Measurements from ENCODE around the gene CEACAM21. TPM values are rescaled to one million over a fixed set of nuclear protein-coding genes. Genes with fewer than 3 reads are reported as not detected.

Gene CEACAM21
- total RNA-seq, 6 experiments from 2014 or later, result 0.49 to 1.4 (median 1.2) TPM; not detected in 1

DNA sequence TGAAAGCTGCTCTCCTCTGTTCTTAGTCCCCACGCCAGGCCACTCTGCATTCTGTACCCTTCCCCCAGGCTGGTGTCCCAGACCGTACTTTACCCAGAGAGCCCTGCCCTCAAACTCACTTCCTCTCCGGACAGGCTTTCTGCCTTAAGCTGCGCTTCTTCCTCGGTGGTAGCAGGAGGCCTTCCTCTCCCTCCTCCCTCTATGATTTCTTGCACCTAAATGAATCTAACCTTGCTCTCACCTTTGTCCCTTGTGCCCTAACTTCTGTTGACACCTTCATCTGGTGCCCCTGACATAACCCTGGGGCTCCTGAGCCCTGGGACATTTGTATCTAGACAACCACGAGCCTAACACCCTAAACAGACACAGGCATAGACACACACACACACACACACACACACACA, 29.6 kb upstream of the CEACAM21 start:
- TF ChIP-seq, protein P1, sequence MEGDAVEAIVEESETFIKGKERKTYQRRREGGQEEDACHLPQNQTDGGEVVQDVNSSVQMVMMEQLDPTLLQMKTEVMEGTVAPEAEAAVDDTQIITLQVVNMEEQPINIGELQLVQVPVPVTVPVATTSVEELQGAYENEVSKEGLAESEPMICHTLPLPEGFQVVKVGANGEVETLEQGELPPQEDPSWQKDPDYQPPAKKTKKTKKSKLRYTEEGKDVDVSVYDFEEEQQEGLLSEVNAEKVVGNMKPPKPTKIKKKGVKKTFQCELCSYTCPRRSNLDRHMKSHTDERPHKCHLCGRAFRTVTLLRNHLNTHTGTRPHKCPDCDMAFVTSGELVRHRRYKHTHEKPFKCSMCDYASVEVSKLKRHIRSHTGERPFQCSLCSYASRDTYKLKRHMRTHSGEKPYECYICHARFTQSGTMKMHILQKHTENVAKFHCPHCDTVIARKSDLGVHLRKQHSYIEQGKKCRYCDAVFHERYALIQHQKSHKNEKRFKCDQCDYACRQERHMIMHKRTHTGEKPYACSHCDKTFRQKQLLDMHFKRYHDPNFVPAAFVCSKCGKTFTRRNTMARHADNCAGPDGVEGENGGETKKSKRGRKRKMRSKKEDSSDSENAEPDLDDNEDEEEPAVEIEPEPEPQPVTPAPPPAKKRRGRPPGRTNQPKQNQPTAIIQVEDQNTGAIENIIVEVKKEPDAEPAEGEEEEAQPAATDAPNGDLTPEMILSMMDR (IDR thresholded peaks at IDR 0.05), result no peak
- TF ChIP-seq POLR2A (IDR thresholded peaks at IDR 0.05), result no peak
- Histone ChIP-seq H3K27me3 (no peaks in the 10 kb centered on the region), H3K4me1 (no peaks in the 10 kb centered on the region), H3K9me3 (no peaks in the 10 kb centered on the region), H3K36me3 (no peaks in the 10 kb centered on the region), H3K4me3 (no peak overlapping the region), H3K27ac (peak overlapping the region in 2 of 3 donors; percentile 28 to 48)
- ATAC-seq, result peak; percentile 48 to 74 (median 72)
- WGBS (ENCODE audit: insufficient coverage, low coverage, low lambda C conversion rate, missing lambda C conversion rate), result 24% methylated on average over 4 of the region's 6 CpGs
- no peak for DNase-seq
- intact Hi-C loops (cut with DNase I), result no loop called here

DNA sequence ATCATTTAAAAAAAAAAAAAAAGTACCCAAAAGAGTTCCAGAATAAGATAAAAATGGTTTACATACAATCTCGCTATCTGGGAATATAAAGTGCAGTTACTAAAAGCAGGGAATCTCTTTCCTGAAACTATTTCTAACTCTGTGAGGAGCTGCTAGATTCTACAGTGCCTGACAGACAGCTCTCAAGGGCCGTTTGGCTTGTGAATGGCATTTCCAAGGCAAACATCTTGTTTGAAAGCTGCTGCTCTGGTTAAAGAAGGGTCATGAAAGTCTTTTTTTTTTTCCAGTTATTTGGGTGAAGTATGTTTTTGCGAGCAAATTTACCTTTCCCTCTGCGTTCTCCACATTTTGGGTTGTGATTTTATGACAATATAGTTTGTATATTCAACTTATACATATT, 29.0 kb upstream of the CEACAM21 start:
- Histone ChIP-seq H3K36me3 (no peaks in the 10 kb centered on the region), H3K4me3 (no peak overlapping the region), H3K4me1 (no peaks in the 10 kb centered on the region), H3K27me3 (no peaks in the 10 kb centered on the region), H3K27ac (no peak overlapping the region), H3K9me3 (no peaks in the 10 kb centered on the region)
- no peak for DNase-seq
- no peak for TF ChIP-seq POLR2A (IDR thresholded peaks at IDR 0.05)
- intact Hi-C loops (cut with DNase I), result no loop called here
- no peak for ATAC-seq
- WGBS (ENCODE audit: insufficient coverage, low coverage, low lambda C conversion rate, missing lambda C conversion rate), result 33% methylated on average over 4 of the region's 4 CpGs

DNA sequence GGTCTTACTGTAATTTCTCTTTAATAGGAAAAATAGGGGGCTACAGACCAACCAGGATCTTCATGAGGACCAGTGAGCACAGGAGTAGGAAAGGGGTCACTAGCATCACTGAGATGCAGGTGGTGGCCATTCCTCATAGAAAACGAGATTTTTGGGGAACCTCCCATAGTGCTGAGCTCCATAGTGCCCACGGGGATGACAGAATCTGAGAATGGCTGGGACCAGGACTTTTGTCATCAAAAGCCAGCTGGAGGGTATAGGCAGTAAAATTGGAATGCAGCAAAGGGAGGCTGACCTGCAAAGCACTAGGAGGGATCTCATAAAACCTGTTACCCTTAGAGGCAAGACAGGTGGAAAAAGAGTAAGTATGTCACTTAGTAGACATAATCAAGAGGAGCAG, 28.4 kb upstream of the CEACAM21 start:
- DNase-seq (no peak), ATAC-seq (no peak)
- intact Hi-C loops (cut with DNase I), result no loop called here
- H3K4me1 ChIP-seq, result no peaks in the 10 kb centered on the region
- H3K36me3 ChIP-seq, result no peaks in the 10 kb centered on the region
- no peaks in the 10 kb centered on the region for H3K9me3 ChIP-seq
- H3K27ac ChIP-seq, result no peak overlapping the region
- 17% methylated on average over 1 of the region's 2 CpGs for WGBS (ENCODE audit: insufficient coverage, low coverage, low lambda C conversion rate, missing lambda C conversion rate)
- no peak for TF ChIP-seq POLR2A (IDR thresholded peaks at IDR 0.05)
- TF ChIP-seq, protein P1 (IDR thresholded peaks at IDR 0.05), result no peak
- no peaks in the 10 kb centered on the region for H3K27me3 ChIP-seq
- no peak overlapping the region for H3K4me3 ChIP-seq

DNA sequence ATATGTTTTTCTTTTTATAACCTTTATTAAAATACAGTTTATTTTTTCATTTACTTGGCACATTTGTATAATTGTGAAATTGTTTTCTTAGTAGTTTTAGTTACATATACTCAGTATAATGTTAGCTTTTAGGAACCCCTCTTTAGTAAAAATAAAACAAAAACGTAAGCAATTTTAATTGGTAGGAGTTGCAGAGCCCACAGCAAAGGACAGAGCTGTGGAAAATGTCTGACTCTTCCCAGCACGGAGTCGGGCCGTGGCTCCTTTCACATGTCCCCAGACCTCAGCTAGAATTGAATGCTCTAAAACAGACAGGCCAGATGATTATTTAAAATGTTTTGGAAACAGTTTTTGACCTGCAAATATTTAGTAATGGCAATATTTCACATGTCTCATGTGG, 27.9 kb upstream of the CEACAM21 start:
- Histone ChIP-seq H3K27ac (peak overlapping the region in 1 of 3 donors; percentile 9), H3K9me3 (no peaks in the 10 kb centered on the region), H3K4me3 (no peak overlapping the region), H3K4me1 (no peaks in the 10 kb centered on the region), H3K36me3 (no peaks in the 10 kb centered on the region), H3K27me3 (no peaks in the 10 kb centered on the region)
- intact Hi-C loops (cut with DNase I), result no loop called here
- WGBS (ENCODE audit: insufficient coverage, low coverage, low lambda C conversion rate, missing lambda C conversion rate), result 36% methylated on average over 4 of the region's 4 CpGs
- no peak for DNase-seq
- ATAC-seq, result no peak
- no peak for TF ChIP-seq POLR2A (IDR thresholded peaks at IDR 0.05)
- TF ChIP-seq, protein P1 (IDR thresholded peaks at IDR 0.05), result no peak

DNA sequence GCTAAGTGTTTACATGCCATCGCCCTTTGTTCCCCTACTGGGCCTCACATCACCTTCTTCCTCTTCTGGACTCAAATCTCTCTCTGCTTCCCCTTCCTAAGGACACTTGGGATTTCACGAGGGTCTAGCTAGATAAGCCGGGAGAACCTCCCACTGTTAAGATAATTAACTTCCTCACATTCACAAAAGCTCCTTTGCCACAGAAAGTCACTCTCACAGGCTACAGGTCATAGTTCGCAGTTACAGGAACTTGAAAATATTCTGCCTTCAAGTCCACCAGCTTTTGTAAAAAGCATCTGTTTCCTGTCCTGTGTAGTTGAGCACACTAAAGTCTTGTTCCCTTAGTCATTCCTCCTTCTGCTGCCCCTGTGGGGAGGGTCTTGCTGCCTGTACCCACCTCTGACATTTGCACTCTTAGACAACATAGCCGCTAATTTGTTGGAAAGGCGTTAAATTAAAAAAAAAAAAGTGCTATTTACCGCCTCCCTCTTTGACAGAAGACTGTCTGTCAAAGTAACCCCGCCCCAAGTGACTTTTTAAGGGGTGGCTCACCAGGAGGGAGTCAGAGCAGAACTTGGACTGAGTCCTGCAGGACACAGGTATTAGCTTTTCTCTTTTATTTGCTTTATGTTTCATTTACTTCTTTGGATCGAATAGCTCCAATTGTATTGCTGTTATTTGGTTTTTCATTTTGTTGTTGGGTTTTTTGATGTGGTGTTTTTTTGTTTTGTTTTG, 26.8 kb upstream of the CEACAM21 start:
- Histone ChIP-seq H3K4me1 (no peaks in the 10 kb centered on the region), H3K9me3 (no peaks in the 10 kb centered on the region), H3K4me3 (peak overlapping the region in 2 of 3 donors; percentile 11 to 14), H3K27ac (peak overlapping the region in 2 of 3 donors; percentile 9 to 25), H3K36me3 (no peaks in the 10 kb centered on the region), H3K27me3 (no peaks in the 10 kb centered on the region)
- ATAC-seq, result peak; percentile 61 to 82 (median 71)
- 11% methylated on average over 9 of the region's 9 CpGs for WGBS (ENCODE audit: insufficient coverage, low coverage, low lambda C conversion rate, missing lambda C conversion rate)
- TF ChIP-seq POLR2A (IDR thresholded peaks at IDR 0.05), result peak; percentile 71
- TF ChIP-seq, protein P1 (IDR thresholded peaks at IDR 0.05), result no peak
- DNase-seq, result no peak
- intact Hi-C loops (cut with DNase I), result no loop called here
